Endothelial cell of umbilical vein (primary cell): ENCODE measurements around the gene USP36. TPM values are rescaled to one million over a fixed set of nuclear protein-coding genes. Genes with fewer than 3 reads are reported as not detected.

ENCODE experiments used
- BruUV-seq: library from RNA; stranded (reverse); fragments of 400-500 nt; replicated peaks from 2 replicates; lab custom pipeline; 2021; lab: Mats Ljungman, UMichigan
- CTCF ChIA-PET: fragments of 300-600, 350-600 bp; sonication (Branson Sonifier 250); formaldehyde crosslinking; loops from one replicate; lab custom pipeline; 2021; ENCODE audit warnings: antibody characterized with exemption, inconsistent platforms; lab: Charles Lee
- POLR2A ChIA-PET: fragments of 300-600, 350-600 bp; sonication (Branson Sonifier 250); formaldehyde crosslinking; loops from one replicate; lab custom pipeline; 2021; ENCODE audit warnings: antibody characterized with exemption, inconsistent platforms; lab: Charles Lee
- DNase-seq: peaks from one replicate; pipeline ENCODE4 v3.0.0-alpha.2; 2011; ENCODE audit warnings: low read depth, low spot score
- FAIRE-seq: peaks from 2 replicates; lab custom pipeline; 2011; peaks lifted over from hg19 to GRCh38; lab: Jason Lieb, UNC
- H2AFZ ChIP-seq: 2 replicates; pipeline ENCODE4 v1.6.0; 2012; ENCODE audit warnings: low read depth, low read length, control low read depth, inconsistent platforms
- H3K27ac ChIP-seq: 2 replicates; pipeline ENCODE4 v1.5.1; 2011; ENCODE audit warnings: low read depth, mild to moderate bottlenecking, control low read depth, low read length, moderate library complexity; ENCODE audit not compliant: insufficient read depth
- H3K27me3 ChIP-seq, 2 experiments: 2 replicates each; pipeline versions ENCODE4 v1.6.0 to v1.6.1; 2011; ENCODE audit warnings: low read length in 2 of 2, mixed read lengths in 1 of 2; ENCODE audit not compliant: control insufficient read depth in 2 of 2, insufficient read depth in 2 of 2
- H3K36me3 ChIP-seq, 2 experiments: 2 replicates in 1 of 2; 3 replicates in 1 of 2; pipeline ENCODE4 v1.5.1; 2011; ENCODE audit warnings: low read length in 2 of 2, mild to moderate bottlenecking in 1 of 2, moderate library complexity in 1 of 2; ENCODE audit not compliant: control insufficient read depth in 2 of 2, insufficient read depth in 2 of 2; ENCODE audit errors: extremely low read depth in 1 of 2
- H3K4me1 ChIP-seq: 3 replicates; pipeline ENCODE4 v1.5.1; 2011; ENCODE audit warnings: mild to moderate bottlenecking, low read length; ENCODE audit not compliant: control insufficient read depth, insufficient read depth; ENCODE audit errors: extremely low read depth
- H3K4me2 ChIP-seq: 2 replicates; pipeline ENCODE4 v1.6.1; 2011; ENCODE audit warnings: low read length, control low read depth, mixed read lengths; ENCODE audit not compliant: insufficient read depth
- H3K4me3 ChIP-seq, 3 experiments: fragments of 200-600 bp in 1 of 3; sonication (generic), shearing (Covaris generic) in 1 of 3; replicated peaks in 1 of 3; 2 replicates each; pipeline ENCODE4 v1.5.1; 2011 to 2016; ENCODE audit warnings: control low read depth in 3 of 3, low read length in 3 of 3, mild to moderate bottlenecking in 2 of 3, inconsistent platforms in 1 of 3, low read depth in 1 of 3, moderate library complexity in 1 of 3; ENCODE audit not compliant: insufficient read depth in 1 of 3
- H3K79me2 ChIP-seq: 2 replicates; pipeline ENCODE4 v1.6.0; 2012; ENCODE audit warnings: low read length, inconsistent platforms; ENCODE audit not compliant: control insufficient read depth, insufficient read depth
- H3K9ac ChIP-seq: replicated peaks from 2 replicates; pipeline ENCODE3; 2011; ENCODE audit warnings: low read length, control low read depth; ENCODE audit not compliant: insufficient read depth; ENCODE audit errors: extremely low read depth
- H3K9me1 ChIP-seq: replicated peaks from 3 replicates; pipeline ENCODE4 v1.6.0; 2011; ENCODE audit warnings: mild to moderate bottlenecking, low read length; ENCODE audit not compliant: control insufficient read depth, insufficient read depth; ENCODE audit errors: extremely low read depth
- H3K9me3 ChIP-seq: replicated peaks from 2 replicates; pipeline ENCODE4 v1.5.1; 2012; ENCODE audit warnings: low read length, inconsistent platforms; ENCODE audit not compliant: control insufficient read depth, insufficient read depth
- H4K20me1 ChIP-seq: replicated peaks from 2 replicates; pipeline ENCODE3; 2011; ENCODE audit warnings: mild to moderate bottlenecking, low read length; ENCODE audit not compliant: control insufficient read depth, insufficient read depth; ENCODE audit errors: extremely low read depth
- EZH2 ChIP-seq: IDR thresholded peaks from 2 replicates; pipeline ENCODE4 v1.6.1; 2012; ENCODE audit warnings: borderline replicate concordance, low read depth, mild to moderate bottlenecking, moderate library complexity, low read length, inconsistent platforms; ENCODE audit not compliant: severe bottlenecking
- FOS ChIP-seq: IDR thresholded peaks from 2 replicates; pipeline ENCODE4 v1.6.1; 2011; ENCODE audit warnings: mild to moderate bottlenecking, low read length, moderate library complexity, borderline replicate concordance; ENCODE audit not compliant: insufficient read depth
- GATA2 ChIP-seq: IDR thresholded peaks from 2 replicates; pipeline ENCODE4 v1.7.0; 2011; ENCODE audit warnings: low read depth, mild to moderate bottlenecking, moderate library complexity, mixed read lengths, low read length; ENCODE audit not compliant: insufficient read length, insufficient read depth
- JUN ChIP-seq: IDR thresholded peaks from 2 replicates; pipeline ENCODE4 v1.6.1; 2011; ENCODE audit warnings: borderline replicate concordance, low read depth; ENCODE audit not compliant: insufficient read length, insufficient read depth
- MYC ChIP-seq: IDR thresholded peaks from one replicate; pipeline ENCODE4 v1.6.1; 2011; ENCODE audit warnings: mild to moderate bottlenecking, low read depth, low read length
- POLR2A ChIP-seq: IDR thresholded peaks from 2 replicates; pipeline ENCODE4 v1.6.1; 2012; ENCODE audit warnings: low read depth, mild to moderate bottlenecking, control low read depth, low read length
- POLR2AphosphoS5 ChIP-seq: IDR thresholded peaks from 2 replicates; pipeline ENCODE4 v1.6.1; 2012; ENCODE audit warnings: low read depth, mild to moderate bottlenecking, control low read depth, low read length, moderate library complexity; ENCODE audit not compliant: insufficient read depth
- dilution Hi-C: fragments of 300-500 bp; cut with MboI; formaldehyde crosslinking; loops from one replicate; pipeline ENCODE4 v1.15.0; 2019; ENCODE audit warnings: low sequenced_read_pairs; ENCODE audit not compliant: extremely low pct_ligation_motif_present
- intact Hi-C: fragments of 100-400 bp; cut with micrococcal nuclease; formaldehyde crosslinking; loops from one replicate; pipeline ENCODE4 v1.10.0; 2022
- polyA plus RNA-seq, 4 experiments: library from polyadenylated mRNA; depleted of rRNA in 3 of 4; stranded (reverse) in 3 of 4; unstranded in 1 of 4; fragments of >200 nt; gene quantifications; 2 replicates each; pipeline versions ENCODE4 v1.2.1 to v1.2.3, GENCODE V29; 2011 to 2012; ENCODE audit warnings: missing spikeins in 1 of 4
- total RNA-seq: library from RNA; stranded (reverse); gene quantifications from 2 replicates; pipeline ENCODE4 v1.2.3, GENCODE V29; 2021
- TF ChIP-seq, protein P1 (sequence below), 2 donors: IDR thresholded peaks; 1 replicate in 1 of 2; 2 replicates in 1 of 2; pipeline ENCODE4 v1.5.1; 2011; ENCODE audit warnings: low read length in 2 of 2, mild to moderate bottlenecking in 2 of 2, moderate library complexity in 2 of 2, control low read depth in 1 of 2, inconsistent platforms in 1 of 2, low read depth in 1 of 2; ENCODE audit not compliant: insufficient read depth in 1 of 2; ENCODE audit errors: extremely low read depth in 1 of 2
- TF ChIP-seq, protein P2 (sequence below): IDR thresholded peaks from 2 replicates; pipeline ENCODE4 v1.6.1; 2011; ENCODE audit not compliant: insufficient read depth, insufficient read length

The USP36 gene
- total and polyA plus RNA-seq, 2 donors (not counting 3 experiments of a cell fraction or from before 2014, with no cell fraction given): 29.8 to 46.6 TPM

DNA sequence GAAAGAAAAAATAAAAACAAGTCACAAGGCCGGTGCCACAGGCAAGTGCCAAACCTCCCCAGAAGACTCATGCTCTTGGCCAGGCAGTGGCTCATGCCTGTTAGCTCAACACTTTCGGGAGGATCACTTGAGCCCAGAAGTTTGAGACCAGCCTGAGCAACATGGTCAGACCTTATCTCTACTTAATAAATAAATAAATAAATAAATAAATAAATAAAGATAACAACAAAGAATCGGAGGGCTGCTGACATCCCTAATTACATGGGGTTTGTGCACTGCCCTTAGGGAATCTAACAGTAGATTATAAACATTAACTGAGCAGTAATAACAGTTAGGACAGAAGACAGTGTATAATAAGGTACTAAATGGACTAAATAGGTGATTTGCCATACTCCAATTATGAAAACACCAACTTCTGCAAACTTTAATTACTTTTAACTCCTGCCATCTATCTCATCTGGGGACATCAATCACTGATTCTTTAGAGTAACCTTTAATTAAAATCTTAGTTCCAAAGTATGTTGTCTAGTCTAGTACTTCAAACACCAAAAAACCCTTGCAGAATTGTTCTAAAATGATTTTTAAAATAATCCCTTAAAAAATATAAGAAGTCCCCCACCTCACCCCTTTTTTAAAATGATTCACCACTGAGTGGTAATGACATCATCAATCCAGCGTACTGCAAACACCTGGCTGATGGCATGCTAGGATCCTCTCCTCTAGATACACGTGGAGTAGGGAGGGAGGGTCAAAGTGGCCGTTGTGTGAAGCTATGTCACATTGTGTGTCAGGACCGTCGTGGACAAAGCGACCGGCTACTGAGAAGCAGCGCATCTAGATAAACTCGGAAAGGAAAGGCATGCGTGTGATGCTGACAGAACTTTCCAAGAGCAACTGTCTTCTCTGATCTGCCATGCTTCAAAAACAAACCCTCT lies 87.0 kb downstream of the USP36 start:
- no peaks in the 10 kb centered on the region for H3K9me3 ChIP-seq

More for the DNA sequence above, 87.0 kb downstream of the USP36 start:
- H3K9ac ChIP-seq: no peak overlapping the region
- no peak overlapping the region for H3K4me2 ChIP-seq
- peaks cover 5% of the 10 kb centered on the region for H3K79me2 ChIP-seq
- no peaks in the 10 kb centered on the region for H3K9me1 ChIP-seq
- H2AFZ ChIP-seq: no peak overlapping the region
- H3K27ac ChIP-seq: no peak overlapping the region
- BruUV-seq: no TSS peak
- ChIA-PET POLR2A (no interaction called here), CTCF (no interaction called here)
- no peak for DNase-seq
- peaks cover 2% of the 10 kb centered on the region for H3K4me1 ChIP-seq
- no peaks in the 10 kb centered on the region for H4K20me1 ChIP-seq
- FAIRE-seq: no peak
- H3K27me3 ChIP-seq: no peaks in the 10 kb centered on the region
- no peak overlapping the region for H3K4me3 ChIP-seq
- TF ChIP-seq POLR2AphosphoS5 (no peak), JUN (no peak), FOS (no peak), EZH2 (no peak), POLR2A (no peak), MYC (no peak), GATA2 (no peak)
- TF ChIP-seq, protein P1, sequence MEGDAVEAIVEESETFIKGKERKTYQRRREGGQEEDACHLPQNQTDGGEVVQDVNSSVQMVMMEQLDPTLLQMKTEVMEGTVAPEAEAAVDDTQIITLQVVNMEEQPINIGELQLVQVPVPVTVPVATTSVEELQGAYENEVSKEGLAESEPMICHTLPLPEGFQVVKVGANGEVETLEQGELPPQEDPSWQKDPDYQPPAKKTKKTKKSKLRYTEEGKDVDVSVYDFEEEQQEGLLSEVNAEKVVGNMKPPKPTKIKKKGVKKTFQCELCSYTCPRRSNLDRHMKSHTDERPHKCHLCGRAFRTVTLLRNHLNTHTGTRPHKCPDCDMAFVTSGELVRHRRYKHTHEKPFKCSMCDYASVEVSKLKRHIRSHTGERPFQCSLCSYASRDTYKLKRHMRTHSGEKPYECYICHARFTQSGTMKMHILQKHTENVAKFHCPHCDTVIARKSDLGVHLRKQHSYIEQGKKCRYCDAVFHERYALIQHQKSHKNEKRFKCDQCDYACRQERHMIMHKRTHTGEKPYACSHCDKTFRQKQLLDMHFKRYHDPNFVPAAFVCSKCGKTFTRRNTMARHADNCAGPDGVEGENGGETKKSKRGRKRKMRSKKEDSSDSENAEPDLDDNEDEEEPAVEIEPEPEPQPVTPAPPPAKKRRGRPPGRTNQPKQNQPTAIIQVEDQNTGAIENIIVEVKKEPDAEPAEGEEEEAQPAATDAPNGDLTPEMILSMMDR (IDR thresholded peaks at IDR 0.05; ENCODE audit: extremely low read depth in 1 of 2, insufficient read depth in 1 of 2, low read depth in 1 of 2, low read length in 2 of 2): no peak
- TF ChIP-seq, protein P2, sequence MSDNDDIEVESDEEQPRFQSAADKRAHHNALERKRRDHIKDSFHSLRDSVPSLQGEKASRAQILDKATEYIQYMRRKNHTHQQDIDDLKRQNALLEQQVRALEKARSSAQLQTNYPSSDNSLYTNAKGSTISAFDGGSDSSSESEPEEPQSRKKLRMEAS: no peak
- intact Hi-C loops (no loop called here), dilution Hi-C loops (no loop called here)
- no peaks in the 10 kb centered on the region for H3K36me3 ChIP-seq
